ENCODE data around the gene COL20A1.

Gene COL20A1

GRCh38 chr20:63264519-63264918, 28.5 kb upstream of the COL20A1 start:
- no peaks in the 10 kb centered on the region for H3K9me3 ChIP-seq (ENCODE audit: control insufficient read depth, insufficient read depth, low read depth, low read length)
- H3K36me3 ChIP-seq (ENCODE audit: control insufficient read depth in 2 of 2, insufficient read depth in 1 of 2, low read length in 2 of 2) = no peaks in the 10 kb centered on the region
- POLR2A ChIA-PET = no interaction called here
- CTCF ChIA-PET = interaction anchor here (1.2 kb wide), 1 partner anchor 41 kb away, joined by 4 read pairs; no protein-coding TSS in a partner anchor
- no peak overlapping the region for H3K27ac ChIP-seq (ENCODE audit: extremely low read depth, low read depth, low read length)
- TF ChIP-seq, protein P1, sequence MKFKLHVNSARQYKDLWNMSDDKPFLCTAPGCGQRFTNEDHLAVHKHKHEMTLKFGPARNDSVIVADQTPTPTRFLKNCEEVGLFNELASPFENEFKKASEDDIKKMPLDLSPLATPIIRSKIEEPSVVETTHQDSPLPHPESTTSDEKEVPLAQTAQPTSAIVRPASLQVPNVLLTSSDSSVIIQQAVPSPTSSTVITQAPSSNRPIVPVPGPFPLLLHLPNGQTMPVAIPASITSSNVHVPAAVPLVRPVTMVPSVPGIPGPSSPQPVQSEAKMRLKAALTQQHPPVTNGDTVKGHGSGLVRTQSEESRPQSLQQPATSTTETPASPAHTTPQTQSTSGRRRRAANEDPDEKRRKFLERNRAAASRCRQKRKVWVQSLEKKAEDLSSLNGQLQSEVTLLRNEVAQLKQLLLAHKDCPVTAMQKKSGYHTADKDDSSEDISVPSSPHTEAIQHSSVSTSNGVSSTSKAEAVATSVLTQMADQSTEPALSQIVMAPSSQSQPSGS (tag by site-specific recombination; IDR thresholded peaks at IDR 0.05; ENCODE audit: low read depth) = no peak
- TF ChIP-seq ZNF266 (tag by site-specific recombination; IDR thresholded peaks at IDR 0.05; ENCODE audit: low read depth) (no peak), REPIN1 (tag by site-specific recombination; IDR thresholded peaks at IDR 0.05; ENCODE audit: low read depth) (no peak), ZNF10 (tag by site-specific recombination; IDR thresholded peaks at IDR 0.05) (no peak), ZNF621 (tag by site-specific recombination; IDR thresholded peaks at IDR 0.05) (no peak), ZNF391 (tag by site-specific recombination; IDR thresholded peaks at IDR 0.05; ENCODE audit: borderline replicate concordance, low read depth) (no peak), ZNF658 (tag by site-specific recombination; IDR thresholded peaks at IDR 0.05) (no peak), ZNF596 (tag by site-specific recombination; IDR thresholded peaks at IDR 0.05) (no peak), ZNF157 (tag by site-specific recombination; IDR thresholded peaks at IDR 0.05) (no peak)
- H3K4me1 ChIP-seq (ENCODE audit: control insufficient read depth, insufficient read depth, low read length) = no peaks in the 10 kb centered on the region
- H3K4me3 ChIP-seq (ENCODE audit: low read depth, low read length) = no peak overlapping the region

DNA sequence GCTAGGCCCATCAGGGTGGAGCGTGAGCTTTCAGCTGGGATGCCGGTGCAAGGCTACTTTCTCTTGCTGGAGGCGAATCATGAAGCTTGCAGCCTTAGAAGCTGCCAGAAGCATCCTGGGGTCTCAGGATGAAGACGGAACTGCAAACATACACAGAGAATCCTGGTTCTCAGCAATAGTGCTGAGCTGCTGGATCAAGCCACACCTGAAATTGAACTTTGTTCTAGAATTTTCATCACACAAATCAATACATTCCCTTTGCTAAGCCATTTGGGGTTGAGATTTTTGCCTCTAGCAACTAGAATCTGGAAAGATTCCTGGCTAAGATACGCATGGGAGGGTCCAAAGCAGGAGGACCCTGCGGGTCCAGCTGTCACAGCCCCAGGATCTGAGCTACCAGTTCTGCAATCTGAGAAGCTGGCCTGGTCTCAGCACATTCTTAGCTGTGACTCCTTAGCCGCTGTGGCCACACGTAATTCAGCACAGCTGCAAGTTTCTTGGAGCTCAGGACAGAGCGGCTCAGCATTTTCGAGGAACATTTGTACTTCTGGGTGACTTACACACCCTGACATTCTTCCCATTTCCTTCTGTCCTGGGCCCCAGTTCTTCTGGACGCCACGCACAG, 27.0 kb upstream of the COL20A1 start:
- POLR2A ChIA-PET = no interaction called here
- Histone ChIP-seq H3K4me3 (ENCODE audit: low read depth, low read length) (no peak overlapping the region), H3K9me3 (ENCODE audit: control insufficient read depth, insufficient read depth, low read depth, low read length) (no peaks in the 10 kb centered on the region), H3K4me1 (ENCODE audit: control insufficient read depth, insufficient read depth, low read length) (no peaks in the 10 kb centered on the region), H3K27ac (ENCODE audit: extremely low read depth, low read depth, low read length) (no peak overlapping the region), H3K36me3 (ENCODE audit: control insufficient read depth in 2 of 2, insufficient read depth in 1 of 2, low read length in 2 of 2) (peaks cover 0 to 4% of the 10 kb centered on the region in 2 experiments; a peak in 1 of 3 replicates)
- TF ChIP-seq BCL11B (tag by site-specific recombination; IDR thresholded peaks at IDR 0.05; ENCODE audit: low read depth) (no peak), GLIS1 (tag by site-specific recombination; IDR thresholded peaks at IDR 0.05) (no peak), TCF7L2 (IDR thresholded peaks at IDR 0.05; ENCODE audit: borderline replicate concordance, low read depth, low read length) (no peak), ZBTB26 (tag by site-specific recombination; optimal IDR thresholded peaks at IDR 0.05) (no peak), YY1 (tag by site-specific recombination; IDR thresholded peaks at IDR 0.05) (no peak), ZNF341 (tag by site-specific recombination; IDR thresholded peaks at IDR 0.05; ENCODE audit: low read depth) (no peak), MEIS1 (CRISPR knock-in tag; IDR thresholded peaks at IDR 0.05; ENCODE audit: borderline replicate concordance) (no peak), ZNF24 (tag by site-specific recombination; IDR thresholded peaks at IDR 0.05) (no peak), ZBTB1 (tag by site-specific recombination; IDR thresholded peaks at IDR 0.05) (no peak), ZNF112 (tag by site-specific recombination; IDR thresholded peaks at IDR 0.05) (no peak), ZNF629 (tag by site-specific recombination; IDR thresholded peaks at IDR 0.05) (no peak), ZNF664 (tag by site-specific recombination; IDR thresholded peaks at IDR 0.05) (no peak), ZNF76 (tag by site-specific recombination; IDR thresholded peaks at IDR 0.05; ENCODE audit: borderline replicate concordance, low read depth) (no peak), ZSCAN30 (tag by site-specific recombination; IDR thresholded peaks at IDR 0.05) (no peak)
- TF ChIP-seq, protein P2, sequence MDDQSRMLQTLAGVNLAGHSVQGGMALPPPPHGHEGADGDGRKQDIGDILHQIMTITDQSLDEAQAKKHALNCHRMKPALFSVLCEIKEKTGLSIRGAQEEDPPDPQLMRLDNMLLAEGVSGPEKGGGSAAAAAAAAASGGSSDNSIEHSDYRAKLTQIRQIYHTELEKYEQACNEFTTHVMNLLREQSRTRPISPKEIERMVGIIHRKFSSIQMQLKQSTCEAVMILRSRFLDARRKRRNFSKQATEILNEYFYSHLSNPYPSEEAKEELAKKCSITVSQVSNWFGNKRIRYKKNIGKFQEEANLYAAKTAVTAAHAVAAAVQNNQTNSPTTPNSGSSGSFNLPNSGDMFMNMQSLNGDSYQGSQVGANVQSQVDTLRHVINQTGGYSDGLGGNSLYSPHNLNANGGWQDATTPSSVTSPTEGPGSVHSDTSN (CRISPR knock-in tag; IDR thresholded peaks at IDR 0.05) = no peak
- TF ChIP-seq, protein P1 (tag by site-specific recombination; IDR thresholded peaks at IDR 0.05; ENCODE audit: low read depth) = no peak
- TF ChIP-seq, protein P3, sequence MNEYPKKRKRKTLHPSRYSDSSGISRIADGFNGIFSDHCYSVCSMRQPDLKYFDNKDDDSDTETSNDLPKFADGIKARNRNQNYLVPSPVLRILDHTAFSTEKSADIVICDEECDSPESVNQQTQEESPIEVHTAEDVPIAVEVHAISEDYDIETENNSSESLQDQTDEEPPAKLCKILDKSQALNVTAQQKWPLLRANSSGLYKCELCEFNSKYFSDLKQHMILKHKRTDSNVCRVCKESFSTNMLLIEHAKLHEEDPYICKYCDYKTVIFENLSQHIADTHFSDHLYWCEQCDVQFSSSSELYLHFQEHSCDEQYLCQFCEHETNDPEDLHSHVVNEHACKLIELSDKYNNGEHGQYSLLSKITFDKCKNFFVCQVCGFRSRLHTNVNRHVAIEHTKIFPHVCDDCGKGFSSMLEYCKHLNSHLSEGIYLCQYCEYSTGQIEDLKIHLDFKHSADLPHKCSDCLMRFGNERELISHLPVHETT (tag by site-specific recombination; IDR thresholded peaks at IDR 0.05) = no peak
- CTCF ChIA-PET = interaction anchor here (0.9 kb wide), 1 partner anchor 31 kb away, joined by 3 read pairs; no protein-coding TSS in a partner anchor

Measured in HEK293 (cell line).